Activated B cell treated with CpG ODN at 0.5 μM for 24 hours (primary cell): ENCODE results near the gene RTL10. TPM values are rescaled to one million over a fixed set of nuclear protein-coding genes. Genes with fewer than 3 reads are reported as not detected.

ENCODE experiments used
- ATAC-seq: fragments of 200-7000 bp; cut with Tn5 transposase; one replicate; pipeline ENCODE4 v1.10.0; 2021; ENCODE audit warnings: low read depth, mild to moderate bottlenecking, moderate library complexity
- CTCF ChIA-PET: fragments of 350-600 bp; sonication (Branson Sonifier 250); formaldehyde crosslinking; loops from one replicate; lab custom pipeline; 2021; ENCODE audit warnings: antibody characterized with exemption; lab: Charles Lee
- POLR2A ChIA-PET: fragments of 350-600 bp; sonication (Branson Sonifier 250); formaldehyde crosslinking; loops from one replicate; lab custom pipeline; 2021; ENCODE audit warnings: antibody characterized with exemption; lab: Charles Lee
- DNase-seq: peaks from one replicate; pipeline ENCODE4 v3.0.0; 2022
- H3K27ac Mint-ChIP-seq: one replicate; pipeline ENCODE4 v1.8.0; 2020; ENCODE audit warnings: mixed read lengths
- H3K27me3 Mint-ChIP-seq: one replicate; pipeline ENCODE4 v1.8.0; 2021; ENCODE audit warnings: mixed read lengths
- H3K36me3 Mint-ChIP-seq: one replicate; pipeline ENCODE4 v1.8.0; 2021; ENCODE audit warnings: low read depth, mixed read lengths
- H3K4me1 Mint-ChIP-seq: one replicate; pipeline ENCODE4 v1.8.0; 2021; ENCODE audit warnings: mixed read lengths
- H3K4me3 Mint-ChIP-seq: one replicate; pipeline ENCODE4 v1.8.0; 2020; ENCODE audit warnings: mild to moderate bottlenecking, mixed read lengths
- H3K9me3 Mint-ChIP-seq: one replicate; pipeline ENCODE4 v1.8.0; 2020; ENCODE audit warnings: mixed read lengths
- CTCF ChIP-seq: fragments of 200-600 bp; IDR thresholded peaks from one replicate; pipeline ENCODE4 v1.8.0; 2022; ENCODE audit warnings: antibody characterized with exemption, mild to moderate bottlenecking
- intact Hi-C: fragments of 100-400 bp; cut with micrococcal nuclease; formaldehyde crosslinking; loops from one replicate; pipeline ENCODE4 v1.15.1; 2024
- total RNA-seq: library from RNA; stranded (reverse); gene quantifications from 2 replicates; pipeline ENCODE4 v1.2.3, GENCODE V29; 2022

The RTL10 gene
- total RNA-seq, 1 donor from 2014 or later: 12.1 TPM

GRCh38 chr22:19871845-19872778 is 17.4 kb upstream of the RTL10 start:
- ChIA-PET POLR2A (no interaction called here), CTCF (no interaction called here)
- Mint-ChIP-seq H3K4me3 (no peak overlapping the region), H3K27ac (no peak overlapping the region), H3K27me3 (no peaks in the 10 kb centered on the region), H3K36me3 (no peaks in the 10 kb centered on the region), H3K4me1 (no peaks in the 10 kb centered on the region), H3K9me3 (no peaks in the 10 kb centered on the region)
- intact Hi-C loops: no loop called here
- no peak for TF ChIP-seq CTCF
- DNase-seq (no peak), ATAC-seq (no peak)

GRCh38 chr22:19871023-19871844 is 16.6 kb upstream of the RTL10 start:
- TF ChIP-seq CTCF: no peak
- Mint-ChIP-seq H3K4me3 (no peak overlapping the region), H3K27ac (no peak overlapping the region), H3K9me3 (no peaks in the 10 kb centered on the region), H3K4me1 (no peaks in the 10 kb centered on the region), H3K36me3 (no peaks in the 10 kb centered on the region), H3K27me3 (no peaks in the 10 kb centered on the region)
- DNase-seq: no peak
- ATAC-seq: no peak
- ChIA-PET CTCF (no interaction called here), POLR2A (no interaction called here)
- intact Hi-C loops: no loop called here

- no peak for DNase-seq
- TF ChIP-seq CTCF: no peak
- H3K36me3 Mint-ChIP-seq: no peaks in the 10 kb centered on the region
- ChIA-PET CTCF (no interaction called here), POLR2A (interaction anchor here (0.6 kb wide), 1 partner anchor 752 kb away, joined by 9 read pairs; no protein-coding TSS in a partner anchor)
- intact Hi-C loops: no loop called here
- no peak for ATAC-seq
- no peak overlapping the region for H3K4me3 Mint-ChIP-seq
- no peaks in the 10 kb centered on the region for H3K27me3 Mint-ChIP-seq
- no peaks in the 10 kb centered on the region for H3K9me3 Mint-ChIP-seq
- no peaks in the 10 kb centered on the region for H3K4me1 Mint-ChIP-seq
- no peak overlapping the region for H3K27ac Mint-ChIP-seq
Observed at GRCh38 chr22:19870153-19871022, 15.7 kb upstream of the RTL10 start.

GRCh38 chr22:19869497-19870152 is 15.0 kb upstream of the RTL10 start:
- Mint-ChIP-seq H3K4me3 (no peak overlapping the region), H3K9me3 (no peaks in the 10 kb centered on the region), H3K27ac (no peak overlapping the region), H3K27me3 (no peaks in the 10 kb centered on the region), H3K4me1 (no peaks in the 10 kb centered on the region), H3K36me3 (no peaks in the 10 kb centered on the region)
- DNase-seq: no peak
- ATAC-seq: no peak
- ChIA-PET POLR2A (interaction anchor here (0.6 kb wide), 1 partner anchor 751 kb away, joined by 9 read pairs; no protein-coding TSS in a partner anchor), CTCF (no interaction called here)
- TF ChIP-seq CTCF: no peak
- intact Hi-C loops: no loop called here
